GM21447 (cell line): ENCODE measurements around the gene ALDH1A3.

Experiments
- ATAC-seq: cut with Tn5 transposase; IDR thresholded peaks from one replicate; pipeline ENCODE4 v1.9.1; 2021; ENCODE audit not compliant: unreplicated experiment

ALDH1A3 gene

GRCh38 chr15:100901296-100901695 is 21.7 kb downstream of the ALDH1A3 start:
- ATAC-seq: no peak

GRCh38 chr15:100901702-100902435 is 22.2 kb downstream of the ALDH1A3 start:
- ATAC-seq: no peak

GRCh38 chr15:100902436-100903167 is 23.0 kb downstream of the ALDH1A3 start:
- ATAC-seq: no peak

GRCh38 chr15:100903168-100903554 is 23.5 kb downstream of the ALDH1A3 start:
- no peak for ATAC-seq

GRCh38 chr15:100905850-100906249 is 26.2 kb downstream of the ALDH1A3 start:
- ATAC-seq: no peak

- ATAC-seq: no peak
These were observed 28.8 kb downstream of the ALDH1A3 start for GRCh38 chr15:100908466-100908865.

GRCh38 chr15:100909565-100909964 is 29.9 kb downstream of the ALDH1A3 start:
- ATAC-seq: no peak

GRCh38 chr15:100909989-100910955 is 30.6 kb downstream of the ALDH1A3 start:
- no peak for ATAC-seq

- no peak for ATAC-seq
These were observed 31.5 kb downstream of the ALDH1A3 start for GRCh38 chr15:100911086-100911485.

- ATAC-seq: no peak
These were observed 34.3 kb downstream of the ALDH1A3 start for GRCh38 chr15:100913961-100914360.

GRCh38 chr15:100914876-100915275 is 35.2 kb downstream of the ALDH1A3 start:
- no peak for ATAC-seq

GRCh38 chr15:100918034-100918689 is 38.5 kb downstream of the ALDH1A3 start:
- peak; percentile 44 for ATAC-seq

- peak; percentile 21 for ATAC-seq
These were observed 39.3 kb downstream of the ALDH1A3 start, which contains the start of gene LRRK1 for GRCh38 chr15:100918690-100919480. LRRK1 (plus strand) TSS chr15:100919357; CDS start chr15:100924633, 5,276 bp downstream.

- ATAC-seq: no peak
These were observed 40.1 kb downstream of the ALDH1A3 start for GRCh38 chr15:100919481-100920405.

- ATAC-seq: peak; percentile 21
These were observed 41.0 kb downstream of the ALDH1A3 start for GRCh38 chr15:100920516-100921135.

GRCh38 chr15:100922192-100923040 is 42.8 kb downstream of the ALDH1A3 start:
- peak; percentile 25 for ATAC-seq

- no peak for ATAC-seq
These were observed 43.4 kb downstream of the ALDH1A3 start for GRCh38 chr15:100923076-100923475.
